Measurements from ENCODE around the gene COQ8B.

COQ8B gene

DNA sequence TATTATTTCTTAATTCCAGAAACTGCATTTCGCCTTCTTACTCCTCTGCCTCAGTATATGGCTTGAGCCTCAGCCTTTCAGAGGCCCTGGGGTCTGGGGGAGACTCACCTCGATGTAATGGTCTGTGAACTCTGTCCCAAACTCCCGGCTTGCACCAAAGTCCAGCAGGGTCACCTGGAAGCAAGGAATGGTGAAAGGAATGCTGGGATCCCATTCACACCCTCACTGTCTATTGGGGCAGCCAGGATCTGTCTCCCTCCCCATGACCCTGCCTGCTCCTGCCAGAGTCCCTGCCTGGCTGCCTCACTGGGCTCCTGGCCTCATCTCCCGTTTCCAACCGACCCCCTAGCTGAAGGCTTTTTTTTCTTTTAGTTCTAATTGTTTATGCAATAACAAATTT, 20.8 kb downstream of the COQ8B start:
- peaks cover 20% of the 10 kb centered on the region for H3K36me3 ChIP-seq (ENCODE audit: control insufficient read depth, insufficient read depth, low read length)
- H3K4me3 ChIP-seq (ENCODE audit: low read depth, low read length) = no peak overlapping the region
- no peak overlapping the region for H3K9ac ChIP-seq (ENCODE audit: low read depth, low read length)
- H3K27me3 ChIP-seq (ENCODE audit: control insufficient read depth, insufficient read depth, low read length) = no peaks in the 10 kb centered on the region
- H3K9me3 ChIP-seq (ENCODE audit: control insufficient read depth, insufficient read depth, low read length) = no peaks in the 10 kb centered on the region
- H3K4me1 ChIP-seq (ENCODE audit: control insufficient read depth, insufficient read depth, low read length) = peaks cover 4% of the 10 kb centered on the region

DNA sequence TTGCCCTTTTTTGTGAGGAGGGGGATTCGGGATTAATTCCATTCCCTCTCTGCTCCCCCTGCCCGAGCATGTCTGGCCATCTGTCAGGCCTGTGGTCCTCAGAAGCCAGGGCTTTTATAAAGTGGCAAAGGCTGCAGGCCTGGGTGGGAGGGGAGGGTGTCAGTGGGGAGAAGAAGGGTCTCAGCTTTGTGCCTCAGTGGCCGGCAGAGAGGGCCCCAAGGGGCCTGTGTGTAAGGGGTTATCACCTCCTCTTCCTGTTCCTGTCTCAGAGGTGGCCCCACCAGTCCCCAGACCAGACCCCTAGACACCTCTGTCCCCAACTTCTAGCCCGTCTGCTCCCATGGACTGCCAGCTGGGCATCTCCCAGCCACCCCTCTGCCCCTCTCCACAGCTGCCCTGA, 22.8 kb downstream of the COQ8B start:
- Histone ChIP-seq H3K9ac (ENCODE audit: low read depth, low read length) (no peak overlapping the region), H3K27me3 (ENCODE audit: control insufficient read depth, insufficient read depth, low read length) (no peaks in the 10 kb centered on the region), H3K4me1 (ENCODE audit: control insufficient read depth, insufficient read depth, low read length) (peaks cover 7% of the 10 kb centered on the region)

DNA sequence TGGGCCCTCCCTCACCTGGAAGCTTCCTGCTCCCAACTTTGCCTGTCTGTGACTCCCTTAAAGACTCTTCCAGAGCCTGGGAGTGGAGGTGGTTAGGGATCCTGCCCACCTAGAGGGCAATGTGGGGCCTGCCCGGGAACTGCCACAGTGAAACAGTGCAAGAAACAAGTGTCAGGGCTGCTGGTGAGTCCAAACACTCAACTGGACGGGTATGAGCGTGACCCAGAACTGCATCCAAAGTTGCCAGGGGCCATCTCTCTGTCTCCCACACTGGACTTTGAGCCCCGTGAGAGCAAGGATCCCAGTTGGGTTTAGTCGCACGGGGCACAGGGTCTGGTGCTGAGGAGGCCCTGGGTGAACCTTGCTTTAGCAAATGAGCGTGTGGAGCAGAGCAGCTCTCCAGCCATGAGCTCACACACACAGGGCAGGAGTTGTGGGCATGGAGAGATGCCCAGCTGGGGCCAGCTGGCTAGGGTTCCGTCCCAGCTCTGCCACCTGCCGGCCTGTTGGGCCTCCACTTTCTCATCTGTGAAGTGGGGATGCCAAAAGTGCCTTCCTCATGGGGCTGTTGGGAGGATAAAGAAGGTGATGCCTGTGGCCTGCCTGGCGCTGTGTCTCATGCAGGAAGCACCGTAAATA, 23.4 kb downstream of the COQ8B start:
- H3K36me3 ChIP-seq (ENCODE audit: control insufficient read depth, insufficient read depth, low read length) = peaks cover 14% of the 10 kb centered on the region
- no peaks in the 10 kb centered on the region for H3K27me3 ChIP-seq (ENCODE audit: control insufficient read depth, insufficient read depth, low read length)
- no peak overlapping the region for H3K9ac ChIP-seq (ENCODE audit: low read depth, low read length)
- no peak overlapping the region for H3K4me3 ChIP-seq (ENCODE audit: low read depth, low read length)
- no peaks in the 10 kb centered on the region for H3K9me3 ChIP-seq (ENCODE audit: control insufficient read depth, insufficient read depth, low read length)
- H3K4me1 ChIP-seq (ENCODE audit: control insufficient read depth, insufficient read depth, low read length) = peaks cover 7% of the 10 kb centered on the region

More for the DNA sequence above, 22.8 kb downstream of the COQ8B start:
- H3K4me3 ChIP-seq (ENCODE audit: low read depth, low read length) = no peak overlapping the region
- peaks cover 14% of the 10 kb centered on the region for H3K36me3 ChIP-seq (ENCODE audit: control insufficient read depth, insufficient read depth, low read length)
- H3K9me3 ChIP-seq (ENCODE audit: control insufficient read depth, insufficient read depth, low read length) = no peaks in the 10 kb centered on the region

DNA sequence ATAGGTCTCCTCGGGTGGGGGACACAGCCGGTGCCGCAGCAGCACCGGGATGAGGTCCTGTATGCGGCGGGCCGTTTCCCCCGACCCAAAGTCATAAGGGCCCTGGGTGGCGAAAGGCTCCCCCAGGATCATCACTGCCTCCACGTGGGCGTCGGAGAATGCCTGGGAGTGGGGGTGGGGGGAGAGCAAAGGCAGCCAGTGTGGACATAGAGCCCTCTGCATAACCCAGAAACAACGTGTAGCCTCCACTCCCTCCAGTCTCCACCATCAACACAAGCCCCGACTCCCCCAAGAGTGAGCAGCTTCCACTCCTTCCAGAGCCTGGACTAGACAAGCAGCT, 24.5 kb downstream of the COQ8B start:
- peak overlapping the region; percentile 24 for H3K9ac ChIP-seq (ENCODE audit: low read depth, low read length)
- no peaks in the 10 kb centered on the region for H3K27me3 ChIP-seq (ENCODE audit: control insufficient read depth, insufficient read depth, low read length)
- no peak overlapping the region for H3K4me3 ChIP-seq (ENCODE audit: low read depth, low read length)
- peaks cover 14% of the 10 kb centered on the region for H3K36me3 ChIP-seq (ENCODE audit: control insufficient read depth, insufficient read depth, low read length)
- H3K4me1 ChIP-seq (ENCODE audit: control insufficient read depth, insufficient read depth, low read length) = peaks cover 7% of the 10 kb centered on the region
- no peaks in the 10 kb centered on the region for H3K9me3 ChIP-seq (ENCODE audit: control insufficient read depth, insufficient read depth, low read length)

DNA sequence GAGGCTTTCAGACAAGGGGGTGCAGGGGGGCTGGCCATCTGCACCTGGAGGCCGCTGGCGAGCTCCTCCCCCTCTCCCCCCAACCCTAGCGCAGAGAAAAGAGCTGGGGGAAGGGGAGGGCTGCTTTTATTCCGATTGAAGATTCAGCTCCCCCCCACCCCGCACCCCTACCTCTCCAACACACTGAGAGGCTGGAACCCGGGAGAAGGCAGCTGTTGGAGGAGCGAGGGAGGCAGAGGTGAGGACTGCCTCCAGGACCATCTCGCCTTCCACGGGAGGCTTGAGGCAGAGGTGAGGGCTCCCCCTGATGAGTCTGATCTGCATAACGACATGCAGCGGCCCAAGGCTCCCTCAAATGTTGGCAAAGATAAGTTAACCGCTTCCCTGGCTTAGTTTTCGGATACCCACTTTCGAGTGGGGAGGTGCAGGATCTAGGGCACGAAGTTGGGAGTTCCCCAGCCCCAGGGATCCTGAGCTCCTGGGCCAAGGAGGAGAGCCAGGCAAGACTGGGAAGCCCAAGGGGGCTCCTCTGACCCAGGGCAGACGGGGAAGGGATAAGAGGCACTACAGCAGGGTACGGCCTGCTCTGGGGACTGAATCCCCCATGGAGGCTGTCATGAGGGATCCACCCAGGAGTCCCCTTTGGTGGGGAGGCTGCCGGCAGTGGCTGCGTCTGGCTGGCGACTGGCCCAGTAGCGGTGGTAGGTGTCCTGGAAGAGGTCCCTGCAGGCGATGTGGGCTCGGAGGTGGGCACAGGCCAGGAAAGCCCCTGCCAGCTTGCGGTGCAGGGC, 25.1 kb downstream of the COQ8B start:
- Histone ChIP-seq H3K9ac (ENCODE audit: low read depth, low read length) (peak overlapping the region; percentile 79), H3K4me1 (ENCODE audit: control insufficient read depth, insufficient read depth, low read length) (peaks cover 7% of the 10 kb centered on the region), H3K27me3 (ENCODE audit: control insufficient read depth, insufficient read depth, low read length) (no peaks in the 10 kb centered on the region), H3K4me3 (ENCODE audit: low read depth, low read length) (peak overlapping the region; percentile 64), H3K36me3 (ENCODE audit: control insufficient read depth, insufficient read depth, low read length) (peaks cover 14% of the 10 kb centered on the region), H3K9me3 (ENCODE audit: control insufficient read depth, insufficient read depth, low read length) (no peaks in the 10 kb centered on the region)

DNA sequence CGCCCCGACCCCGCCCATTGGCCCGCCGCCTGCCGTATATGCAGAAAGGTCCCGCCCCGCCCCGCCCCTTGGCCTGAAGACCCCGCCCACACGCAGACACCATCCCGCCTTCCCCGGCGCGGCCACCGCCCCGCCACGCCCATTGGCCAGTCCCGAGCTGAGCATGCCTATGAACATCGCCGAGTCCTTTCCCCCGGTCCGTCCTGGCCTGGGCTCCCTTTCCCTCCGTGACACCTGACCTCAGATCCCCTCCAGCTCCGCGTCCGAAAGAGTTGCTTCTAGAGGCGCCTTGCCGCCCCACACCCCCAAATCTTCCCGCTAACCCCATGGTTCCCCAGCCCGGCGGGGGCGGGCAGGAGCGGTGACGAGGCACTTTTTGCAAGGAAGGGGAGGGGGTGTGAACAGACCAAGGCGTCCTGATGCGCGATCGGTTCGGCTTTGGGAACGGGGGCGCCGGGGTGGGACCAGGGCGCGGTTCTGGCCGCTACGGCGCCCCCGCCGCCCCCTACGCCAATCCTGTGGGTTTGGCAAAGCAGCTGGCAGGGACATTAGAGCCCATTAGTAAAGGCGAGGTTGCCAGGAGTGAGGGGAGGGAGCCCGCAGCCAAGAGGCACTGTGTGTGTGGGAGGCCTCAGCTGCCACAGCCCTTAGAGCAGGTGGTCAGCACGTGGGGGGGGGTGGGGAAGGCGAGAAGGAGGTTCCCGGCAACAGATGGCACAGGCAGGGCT, 25.8 kb downstream of the COQ8B start:
- Histone ChIP-seq H3K27me3 (ENCODE audit: control insufficient read depth, insufficient read depth, low read length) (no peaks in the 10 kb centered on the region), H3K9ac (ENCODE audit: low read depth, low read length) (peak overlapping the region; percentile 79), H3K36me3 (ENCODE audit: control insufficient read depth, insufficient read depth, low read length) (peaks cover 14% of the 10 kb centered on the region), H3K4me3 (ENCODE audit: low read depth, low read length) (peak overlapping the region; percentile 64), H3K4me1 (ENCODE audit: control insufficient read depth, insufficient read depth, low read length) (peaks cover 7% of the 10 kb centered on the region), H3K9me3 (ENCODE audit: control insufficient read depth, insufficient read depth, low read length) (no peaks in the 10 kb centered on the region)

DNA sequence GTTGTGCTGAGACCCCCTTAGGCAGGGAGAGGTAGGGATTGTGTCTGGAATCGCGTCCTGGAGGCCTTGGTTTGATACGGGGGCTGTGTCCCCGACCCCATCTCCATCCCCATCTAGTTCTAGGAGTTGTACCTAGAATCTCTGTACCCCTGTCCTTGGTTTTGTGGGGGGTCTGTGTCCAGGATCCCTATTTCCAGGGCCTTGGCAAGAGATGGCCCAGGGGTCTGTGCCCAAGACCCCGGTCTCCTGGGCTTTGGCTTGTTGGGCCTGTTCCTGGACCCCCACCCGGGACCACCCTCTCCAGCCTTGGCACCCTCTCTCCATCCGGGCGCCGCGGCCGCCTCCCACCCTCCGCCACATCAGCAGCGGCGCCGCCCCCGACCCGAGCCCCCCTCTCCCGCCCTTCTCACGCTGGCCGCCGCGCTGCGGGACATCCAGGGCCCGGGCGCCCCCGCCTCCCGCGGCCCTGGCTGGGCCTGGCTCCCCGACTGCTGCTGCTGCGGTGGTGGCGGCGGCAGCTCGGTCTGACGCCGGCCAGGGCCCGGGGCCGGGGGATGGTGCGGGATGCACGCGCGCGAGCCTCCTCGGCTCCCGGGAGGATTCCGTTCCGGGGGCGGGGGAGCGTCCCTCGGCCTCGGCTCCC, 26.5 kb downstream of the COQ8B start, which contains the start of gene NUMBL:
NUMBL (minus strand) TSS at position 602 of the 643 bp plus-strand sequence; CDS start at position 434, 168 bp downstream.
- H3K27me3 ChIP-seq (ENCODE audit: control insufficient read depth, insufficient read depth, low read length) = no peaks in the 10 kb centered on the region
- H3K9ac ChIP-seq (ENCODE audit: low read depth, low read length) = peak within 1 kb of the TSS; percentile 79
- H3K36me3 ChIP-seq (ENCODE audit: control insufficient read depth, insufficient read depth, low read length) = peaks cover 19% of the 10 kb centered on the region
- peak within 1 kb of the TSS; percentile 83 for H3K4me3 ChIP-seq (ENCODE audit: low read depth, low read length)
- no peaks in the 10 kb centered on the region for H3K9me3 ChIP-seq (ENCODE audit: control insufficient read depth, insufficient read depth, low read length)
- H3K4me1 ChIP-seq (ENCODE audit: control insufficient read depth, insufficient read depth, low read length) = peaks cover 7% of the 10 kb centered on the region

DNA sequence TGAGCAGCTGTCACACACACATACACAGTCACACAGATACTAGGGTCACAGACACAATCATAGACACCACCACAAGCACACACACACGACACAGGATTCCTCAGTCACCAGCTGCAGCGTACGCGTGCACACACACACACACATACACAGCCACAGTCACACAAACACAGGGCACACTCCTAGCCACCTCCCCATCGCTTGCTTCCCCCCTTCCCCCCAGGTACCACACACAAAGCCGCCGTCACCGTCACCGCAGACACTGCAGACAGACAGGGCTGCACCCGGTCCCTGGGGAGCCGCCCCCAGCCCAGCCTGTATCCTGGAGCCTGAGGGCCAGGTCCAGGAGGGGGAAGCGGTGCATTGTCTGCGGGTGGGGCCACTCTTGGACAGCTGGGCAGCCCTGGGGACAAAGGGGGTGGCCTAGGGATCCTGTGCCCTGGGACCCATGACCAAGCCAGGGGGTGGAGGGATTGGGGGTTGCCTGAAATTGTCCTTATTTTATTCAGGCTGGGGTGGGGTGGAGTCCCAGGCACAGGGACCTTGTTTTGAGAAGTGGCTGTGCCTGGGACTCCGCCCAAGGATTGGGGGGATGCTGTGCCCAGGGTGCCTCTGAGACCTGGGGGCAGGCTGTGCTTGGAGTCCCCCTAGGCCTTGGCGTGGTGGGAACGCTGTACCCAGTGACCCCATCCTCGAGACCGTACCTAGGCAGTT, 27.2 kb downstream of the COQ8B start:
- peak overlapping the region; percentile 83 for H3K4me3 ChIP-seq (ENCODE audit: low read depth, low read length)
- H3K9me3 ChIP-seq (ENCODE audit: control insufficient read depth, insufficient read depth, low read length) = no peaks in the 10 kb centered on the region
- H3K36me3 ChIP-seq (ENCODE audit: control insufficient read depth, insufficient read depth, low read length) = peaks cover 23% of the 10 kb centered on the region
- peaks cover 7% of the 10 kb centered on the region for H3K4me1 ChIP-seq (ENCODE audit: control insufficient read depth, insufficient read depth, low read length)
- H3K9ac ChIP-seq (ENCODE audit: low read depth, low read length) = peak overlapping the region; percentile 9
- no peaks in the 10 kb centered on the region for H3K27me3 ChIP-seq (ENCODE audit: control insufficient read depth, insufficient read depth, low read length)

DNA sequence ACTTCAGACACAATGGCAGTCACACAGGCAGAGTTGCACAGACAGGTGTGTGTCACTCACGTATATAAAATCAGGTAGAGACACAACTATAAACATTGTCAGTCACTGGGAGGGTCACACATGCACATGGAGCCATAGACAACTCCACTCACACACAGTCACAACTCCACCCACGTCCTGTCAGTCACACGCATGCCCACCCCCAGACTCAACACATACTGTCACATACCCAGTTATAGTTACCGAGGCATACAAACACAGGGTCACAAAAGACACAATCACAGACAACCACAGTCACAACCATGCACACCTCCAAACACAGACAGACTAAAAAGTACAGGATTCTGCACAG, 27.7 kb downstream of the COQ8B start:
- peaks cover 7% of the 10 kb centered on the region for H3K4me1 ChIP-seq (ENCODE audit: control insufficient read depth, insufficient read depth, low read length)
- no peaks in the 10 kb centered on the region for H3K27me3 ChIP-seq (ENCODE audit: control insufficient read depth, insufficient read depth, low read length)
- H3K9me3 ChIP-seq (ENCODE audit: control insufficient read depth, insufficient read depth, low read length) = no peaks in the 10 kb centered on the region
- H3K36me3 ChIP-seq (ENCODE audit: control insufficient read depth, insufficient read depth, low read length) = peaks cover 25% of the 10 kb centered on the region
- no peak overlapping the region for H3K9ac ChIP-seq (ENCODE audit: low read depth, low read length)
- H3K4me3 ChIP-seq (ENCODE audit: low read depth, low read length) = peak overlapping the region; percentile 83

DNA sequence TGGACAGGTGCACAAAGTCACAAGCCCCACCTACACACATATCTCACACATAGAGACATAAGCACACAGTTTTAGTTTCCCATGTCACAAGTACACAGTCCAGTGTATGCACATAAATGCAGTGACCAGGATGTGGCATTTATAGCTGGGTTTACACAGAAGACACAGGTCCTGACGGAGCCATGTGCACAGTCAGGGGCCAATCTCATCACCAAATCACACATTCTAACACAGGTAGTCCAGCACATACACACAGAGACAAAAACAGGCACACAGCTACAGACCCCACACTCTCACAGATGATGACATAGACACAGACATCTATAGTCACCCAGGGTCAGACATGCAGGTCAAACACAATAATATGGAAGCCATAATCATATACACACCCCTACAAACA, 28.4 kb downstream of the COQ8B start:
- H3K4me3 ChIP-seq (ENCODE audit: low read depth, low read length) = no peak overlapping the region
- no peaks in the 10 kb centered on the region for H3K27me3 ChIP-seq (ENCODE audit: control insufficient read depth, insufficient read depth, low read length)
- H3K36me3 ChIP-seq (ENCODE audit: control insufficient read depth, insufficient read depth, low read length) = peaks cover 18% of the 10 kb centered on the region
- H3K4me1 ChIP-seq (ENCODE audit: control insufficient read depth, insufficient read depth, low read length) = peaks cover 7% of the 10 kb centered on the region
- H3K9ac ChIP-seq (ENCODE audit: low read depth, low read length) = no peak overlapping the region
- H3K9me3 ChIP-seq (ENCODE audit: control insufficient read depth, insufficient read depth, low read length) = no peaks in the 10 kb centered on the region

DNA sequence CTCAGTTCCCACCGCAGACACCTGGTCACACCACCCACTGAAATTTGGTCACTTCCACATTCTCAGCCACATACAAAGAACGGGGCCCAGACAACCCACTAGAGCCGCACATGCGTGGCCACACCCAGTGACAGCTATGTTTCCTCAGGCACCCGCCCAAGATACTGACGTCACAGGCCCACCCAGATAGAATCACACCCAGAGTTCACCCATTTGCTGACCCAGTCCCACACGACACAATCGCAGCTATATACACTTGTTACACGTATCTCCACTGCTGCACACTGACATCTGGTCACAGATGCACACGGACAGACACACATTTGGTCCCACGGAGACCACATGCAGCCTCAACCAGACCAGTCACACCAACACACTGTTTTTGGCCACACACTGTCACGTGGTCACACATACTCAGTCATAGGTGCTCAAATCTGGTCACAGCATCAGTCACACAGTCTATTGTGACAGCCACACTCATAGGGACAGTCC, 29.1 kb downstream of the COQ8B start:
- no peak overlapping the region for H3K9ac ChIP-seq (ENCODE audit: low read depth, low read length)
- H3K9me3 ChIP-seq (ENCODE audit: control insufficient read depth, insufficient read depth, low read length) = no peaks in the 10 kb centered on the region
- no peak overlapping the region for H3K4me3 ChIP-seq (ENCODE audit: low read depth, low read length)
- H3K4me1 ChIP-seq (ENCODE audit: control insufficient read depth, insufficient read depth, low read length) = peaks cover 7% of the 10 kb centered on the region
- no peaks in the 10 kb centered on the region for H3K27me3 ChIP-seq (ENCODE audit: control insufficient read depth, insufficient read depth, low read length)
- H3K36me3 ChIP-seq (ENCODE audit: control insufficient read depth, insufficient read depth, low read length) = peaks cover 18% of the 10 kb centered on the region
